HL-60 (cell line): ENCODE data around the gene CDK6.

Experiments used
- DNase-seq, 2 experiments: peaks; one replicate each; pipeline ENCODE4 v3.0.0-alpha.2; 2010 to 2020; ENCODE audit warnings: low read depth in 1 of 2, low spot score in 1 of 2
- H3K27ac ChIP-seq: fragments of 250-450 bp; sonication (Bioruptor Pico); replicated peaks from 2 replicates; pipeline ENCODE4 v1.5.1; 2020; ENCODE audit warnings: mild to moderate bottlenecking, moderate library complexity
- H3K27me3 ChIP-seq: fragments of 250-450 bp; sonication (Bioruptor Pico); 2 replicates; pipeline ENCODE4 v1.5.1; 2021; ENCODE audit warnings: mild to moderate bottlenecking, moderate library complexity; ENCODE audit not compliant: insufficient read depth, poor library complexity, severe bottlenecking
- H3K4me3 ChIP-seq: replicated peaks from 2 replicates; pipeline ENCODE4 v1.5.1; 2011; ENCODE audit warnings: mild to moderate bottlenecking, control low read depth, low read length; ENCODE audit not compliant: insufficient read depth
- CTCF ChIP-seq: IDR thresholded peaks from one replicate; pipeline ENCODE4 v1.5.1; 2011; ENCODE audit warnings: low read length, control low read depth, inconsistent platforms; ENCODE audit not compliant: insufficient read depth
- GABPA ChIP-seq: IDR thresholded peaks from 2 replicates; pipeline ENCODE4 v1.6.1; 2012; ENCODE audit warnings: low read depth
- POLR2AphosphoS5 ChIP-seq: IDR thresholded peaks from 2 replicates; pipeline ENCODE4 v1.6.1; 2012; ENCODE audit warnings: low read depth
- REST ChIP-seq: IDR thresholded peaks from 2 replicates; pipeline ENCODE4 v1.6.1; 2012; ENCODE audit warnings: low read depth; ENCODE audit not compliant: insufficient replicate concordance
- SPI1 ChIP-seq: IDR thresholded peaks from 2 replicates; pipeline ENCODE4 v1.6.1; 2012; ENCODE audit warnings: low read depth, mild to moderate bottlenecking, borderline replicate concordance

Gene CDK6

GRCh38 chr7:92709912-92710311, 126.5 kb downstream of the CDK6 start:
- H3K27ac ChIP-seq = no peak overlapping the region
- TF ChIP-seq POLR2AphosphoS5 = no peak
- TF ChIP-seq REST = no peak
- no peak for TF ChIP-seq GABPA
- TF ChIP-seq SPI1 = no peak
- H3K27me3 ChIP-seq = no peaks in the 10 kb centered on the region
- H3K4me3 ChIP-seq = no peak overlapping the region
- no peak for DNase-seq

GRCh38 chr7:92709150-92709549, 127.2 kb downstream of the CDK6 start:
- Histone ChIP-seq H3K27me3 (no peaks in the 10 kb centered on the region), H3K27ac (no peak overlapping the region), H3K4me3 (no peak overlapping the region)
- TF ChIP-seq POLR2AphosphoS5 (no peak), GABPA (no peak)
- DNase-seq = no peak

GRCh38 chr7:92708111-92709042, 128.0 kb downstream of the CDK6 start:
- Histone ChIP-seq H3K4me3 (no peak overlapping the region), H3K27me3 (no peaks in the 10 kb centered on the region), H3K27ac (no peak overlapping the region)
- no peak for TF ChIP-seq GABPA
- TF ChIP-seq REST = no peak
- no peak for TF ChIP-seq CTCF
- no peak for TF ChIP-seq SPI1
- TF ChIP-seq POLR2AphosphoS5 = no peak
- no peak for DNase-seq

GRCh38 chr7:92707435-92707834, 128.9 kb downstream of the CDK6 start:
- Histone ChIP-seq H3K4me3 (no peak overlapping the region), H3K27ac (no peak overlapping the region), H3K27me3 (no peaks in the 10 kb centered on the region)
- no peak for DNase-seq
- TF ChIP-seq REST (no peak), SPI1 (no peak), GABPA (no peak), CTCF (no peak), POLR2AphosphoS5 (no peak)
